GM12878 (cell line): ENCODE data around the gene KLHL26. TPM values are rescaled to one million over a fixed set of nuclear protein-coding genes. Genes with fewer than 3 reads are reported as not detected.

Experiments
- ATAC-seq: fragments of 200-7000 bp; cut with Tn5 transposase; 3 replicates; pipeline ENCODE4 v1.9.1; 2020; ENCODE audit warnings: mild to moderate bottlenecking, moderate library complexity
- BruUV-seq: library from RNA; stranded (reverse); fragments of 400-500 nt; replicated peaks from 2 replicates; lab custom pipeline; 2021; lab: Mats Ljungman, UMichigan
- CTCF ChIA-PET: fragments of 300-600 bp; sonication (Branson Sonifier 250); formaldehyde crosslinking; extraction: SDS; loops from one replicate; lab custom pipeline; 2021; ENCODE audit warnings: inconsistent platforms; lab: Yijun Ruan, JAX
- POLR2A ChIA-PET: fragments of 350-600 bp; formaldehyde crosslinking; extraction: SDS; loops from one replicate; lab custom pipeline; 2021; ENCODE audit warnings: inconsistent platforms; lab: Charles Lee
- RAD21 ChIA-PET: fragments of 300-600 bp; sonication (Branson Sonifier 250); formaldehyde crosslinking; loops from one replicate; lab custom pipeline; 2023; ENCODE audit warnings: antibody characterized with exemption; ENCODE audit not compliant: unreplicated experiment; lab: Charles Lee
- SMC1A ChIA-PET: fragments of 300-600 bp; sonication (Branson Sonifier 250); formaldehyde crosslinking; loops from one replicate; lab custom pipeline; 2023; ENCODE audit not compliant: unreplicated experiment, uncharacterized antibody; lab: Charles Lee
- DNase-seq: peaks from one replicate; pipeline ENCODE4 v3.0.0-alpha.2; 2011; ENCODE audit warnings: low read depth, low spot score
- FAIRE-seq: peaks from 3 replicates; lab custom pipeline; 2011; peaks lifted over from hg19 to GRCh38; lab: Jason Lieb, UNC
- H2AFZ ChIP-seq: 2 replicates; pipeline ENCODE4 v1.6.0; 2011; ENCODE audit warnings: low read depth, low read length, control low read depth; ENCODE audit not compliant: control insufficient read depth
- H3K27ac ChIP-seq: 2 replicates; pipeline ENCODE4 v1.5.1; 2011; ENCODE audit warnings: control low read depth; ENCODE audit not compliant: control insufficient read depth, insufficient read depth
- H3K27me3 ChIP-seq, 2 experiments: replicated peaks in 1 of 2; 2 replicates each; pipeline versions ENCODE4 v1.6.0 to v1.6.1; 2011; ENCODE audit warnings: low read length in 1 of 2; ENCODE audit not compliant: control insufficient read depth in 2 of 2, insufficient read depth in 2 of 2
- H3K36me3 ChIP-seq, 2 experiments: 2 replicates each; pipeline ENCODE4 v1.5.1; 2011; ENCODE audit warnings: low read length in 1 of 2; ENCODE audit not compliant: control insufficient read depth in 2 of 2, insufficient read depth in 2 of 2
- H3K4me1 ChIP-seq: 2 replicates; pipeline ENCODE4 v1.6.1; 2011; ENCODE audit warnings: mild to moderate bottlenecking, low read length, moderate library complexity, mixed read lengths; ENCODE audit not compliant: control insufficient read depth, insufficient read depth
- H3K4me2 ChIP-seq: 2 replicates; pipeline ENCODE4 v1.6.0; 2011; ENCODE audit warnings: control low read depth; ENCODE audit not compliant: control insufficient read depth, insufficient read depth
- H3K4me3 ChIP-seq: fragments of 200-600 bp; sonication (generic); 2 replicates; pipeline ENCODE4 v1.5.1; 2016
- H3K79me2 ChIP-seq: 2 replicates; pipeline ENCODE4 v1.6.0; 2011; ENCODE audit warnings: low read length; ENCODE audit not compliant: control insufficient read depth, insufficient read depth
- H3K9ac ChIP-seq: 2 replicates; pipeline ENCODE4 v1.8.0; 2011; ENCODE audit warnings: low read length, control low read depth, mixed read lengths; ENCODE audit not compliant: control insufficient read depth, insufficient read depth
- H3K9me3 ChIP-seq: replicated peaks from 3 replicates; pipeline ENCODE4 v1.5.1; 2011; ENCODE audit warnings: mild to moderate bottlenecking, low read length; ENCODE audit not compliant: control insufficient read depth, insufficient read depth
- H4K20me1 ChIP-seq: 2 replicates; pipeline ENCODE4 v1.6.0; 2011; ENCODE audit not compliant: control insufficient read depth, insufficient read depth
- BRCA1 ChIP-seq: IDR thresholded peaks from 2 replicates; pipeline ENCODE4 v1.6.1; 2011; ENCODE audit warnings: low read depth, low read length, improper control_type of control experiment
- E2F4 ChIP-seq: IDR thresholded peaks from 2 replicates; pipeline ENCODE4 v1.6.1; 2012; ENCODE audit warnings: low read depth, low read length, improper control_type of control experiment
- GATAD2B ChIP-seq: fragments of 450-650 bp; conservative IDR thresholded peaks from 2 replicates; pipeline ENCODE4 v1.6.1; 2017; ENCODE audit warnings: low read depth, mild to moderate bottlenecking, moderate library complexity
- JUNB ChIP-seq: IDR thresholded peaks from 2 replicates; pipeline ENCODE4 v1.6.1; 2016; ENCODE audit warnings: antibody characterized with exemption, mild to moderate bottlenecking
- MLLT1 ChIP-seq: fragments of 450-650 bp; IDR thresholded peaks from 2 replicates; pipeline ENCODE4 v1.6.1; 2016; ENCODE audit warnings: mild to moderate bottlenecking
- MTA2 ChIP-seq: fragments of 450-650 bp; IDR thresholded peaks from 2 replicates; pipeline ENCODE4 v1.6.1; 2016; ENCODE audit warnings: low read depth, mild to moderate bottlenecking, moderate library complexity
- MYC ChIP-seq: IDR thresholded peaks from 2 replicates; pipeline ENCODE4 v1.6.1; 2011; ENCODE audit warnings: mild to moderate bottlenecking, low read length, moderate library complexity, inconsistent platforms; ENCODE audit not compliant: insufficient read depth, insufficient replicate concordance, insufficient read length, severe bottlenecking
- NFIC ChIP-seq: IDR thresholded peaks from 2 replicates; pipeline ENCODE4 v1.6.1; 2012; ENCODE audit warnings: low read depth, mild to moderate bottlenecking, inconsistent platforms, low read length, moderate library complexity
- NR2C2 ChIP-seq: IDR thresholded peaks from 2 replicates; pipeline ENCODE4 v1.6.1; 2011; ENCODE audit warnings: borderline replicate concordance, low read depth; ENCODE audit not compliant: control insufficient read depth, insufficient read length
- PBX3 ChIP-seq: IDR thresholded peaks from 2 replicates; pipeline ENCODE4 v1.6.1; 2011; ENCODE audit warnings: mild to moderate bottlenecking, low read depth, low read length, moderate library complexity; ENCODE audit not compliant: insufficient replicate concordance
- SREBF1 ChIP-seq: IDR thresholded peaks from 2 replicates; pipeline ENCODE4 v1.6.1; 2012; ENCODE audit warnings: mild to moderate bottlenecking, low read length
- SRF ChIP-seq, 2 experiments: IDR thresholded peaks; 2 replicates each; pipeline ENCODE4 v1.6.1; 2011; ENCODE audit warnings: low read depth in 2 of 2, low read length in 2 of 2, mild to moderate bottlenecking in 1 of 2, moderate library complexity in 1 of 2
- TCF12 ChIP-seq: IDR thresholded peaks from 2 replicates; pipeline ENCODE4 v1.6.1; 2011; ENCODE audit warnings: low read depth, mild to moderate bottlenecking, low read length
- TCF7 ChIP-seq: IDR thresholded peaks from 2 replicates; pipeline ENCODE4 v1.6.1; 2014; ENCODE audit warnings: antibody characterized with exemption, borderline replicate concordance
- ZBTB4 ChIP-seq: fragments of 450-650 bp; formaldehyde crosslinking; IDR thresholded peaks from 2 replicates; pipeline ENCODE4 v1.4.0; 2022; ENCODE audit warnings: mild to moderate bottlenecking, moderate library complexity
- WGBS: methylation state at CpG from one replicate; pipeline ENCODE4 v1.1.6; 2016; ENCODE audit warnings: low lambda C conversion rate; ENCODE audit not compliant: insufficient replicate concordance, insufficient coverage; ENCODE audit errors: missing lambda C conversion rate; 5-methylcytosine and 5-hydroxymethylcytosine counted together
- in situ Hi-C: fragments of 300-500 bp; cut with MboI; formaldehyde crosslinking; loops from 9 replicates; pipeline ENCODE4 v1.14.3; 2018; ENCODE audit warnings: mixed read lengths
- intact Hi-C: fragments of 100-400 bp; cut with micrococcal nuclease; formaldehyde crosslinking; loops from one replicate; pipeline ENCODE4 v1.14.2; 2022; ENCODE audit not compliant: unreplicated experiment
- polyA plus RNA-seq, 11 experiments: library from polyadenylated mRNA; depleted of rRNA in 4 of 11; unstranded in 6 of 11; stranded (reverse) in 5 of 11; fragments of >200 nt; fragmentation: Nextera tagmentation in 4 of 11; fragmentation: Illumina TruSeq in 1 of 11; extraction: Ambion mirVana in 4 of 11; extraction: Trizol in 1 of 11; gene quantifications; 1 replicate in 1 of 11; 2 replicates in 10 of 11; pipeline versions ENCODE4 v1.2.1 to v1.2.3, GENCODE V29; 2011 to 2016; ENCODE audit warnings: inconsistent platforms in 2 of 11, missing spikeins in 2 of 11, low read depth in 1 of 11
- total RNA-seq, 4 experiments: library from RNA; depleted of rRNA in 3 of 4; stranded (reverse); fragments of >200 nt in 3 of 4; fragmentation: Illumina TruSeq in 1 of 4; extraction: Trizol in 1 of 4; gene quantifications; 2 replicates each; pipeline versions ENCODE4 v1.2.1 to v1.2.3, GENCODE V29; 2013 to 2021

KLHL26 gene
- total and polyA plus RNA-seq, 10 of the 15 experiments (the other 5 are each of a cell fraction or from before 2014, with no cell fraction given), result 0.18 to 14.6 (median 2.9) TPM

- Histone ChIP-seq H4K20me1 (peaks cover 9% of the 10 kb centered on the region; the same call in 1 of the 2 replicates), H3K4me3 (no peak overlapping the region; the same call in 1 of the 2 replicates), H3K9ac (no peak overlapping the region), H3K27ac (no peak overlapping the region), H2AFZ (no peak overlapping the region), H3K27me3 (no peaks in the 10 kb centered on the region), H3K4me1 (peaks cover 18% of the 10 kb centered on the region), H3K4me2 (peak overlapping the region; percentile 0; the same call in 1 of the 2 replicates), H3K36me3 (no peaks in the 10 kb centered on the region; a peak in 2 of 4 replicates), H3K79me2 (no peaks in the 10 kb centered on the region; the same call in 1 of the 2 replicates), H3K9me3 (no peaks in the 10 kb centered on the region)
- 79% methylated on average over 25 of the region's 25 CpGs for WGBS
- ATAC-seq (peak; percentile 79), DNase-seq (no peak), FAIRE-seq (peak; percentile 68)
- intact Hi-C loops, result no loop called here
- CTCF ChIA-PET, result no interaction called here
- in situ Hi-C loops, result no loop called here
- BruUV-seq, result no TSS peak
- SMC1A ChIA-PET, result interaction anchor here (0.9 kb wide), 1 partner anchor 62 kb away, joined by 4 read pairs; no protein-coding TSS in a partner anchor
- RAD21 ChIA-PET, result no interaction called here
- POLR2A ChIA-PET, result interaction anchor here (0.7 kb wide), 1 partner anchor 11 kb away, joined by 3 read pairs; no protein-coding TSS in a partner anchor
- no peak for TF ChIP-seq E2F4
- no peak for TF ChIP-seq JUNB
- TF ChIP-seq MTA2, result no peak
- TF ChIP-seq MLLT1, result no peak
- no peak for TF ChIP-seq GATAD2B
- no peak for TF ChIP-seq NR2C2
- no peak for TF ChIP-seq SREBF1
- no peak for TF ChIP-seq MYC
- no peak for TF ChIP-seq BRCA1
- no peak for TF ChIP-seq TCF7
- TF ChIP-seq NFIC, result no peak
- no peak for TF ChIP-seq ZBTB4
- 0 out of 4 replicates have a peak, but pooled peaks of 1 of the 2 experiments have one; percentile 9 for TF ChIP-seq SRF (IDR thresholded peaks at IDR 0.05; ENCODE audit: low read depth in 2 of 2, low read length in 2 of 2)
- no peak for TF ChIP-seq PBX3
- TF ChIP-seq TCF12, result 0 out of 2 replicates have a peak, but pooled peaks have one; percentile 39
These were observed 12.7 kb downstream of the KLHL26 start for GRCh38 chr19:18649371-18650020.
